ENCODE results near the gene APOA4. TPM values are rescaled to one million over a fixed set of nuclear protein-coding genes. Genes with fewer than 3 reads are reported as not detected.

APOA4 gene
- total RNA-seq, 4 donors from 2014 or later: not detected

- WGBS, 2 donors (ENCODE audit: low coverage in 1 of 2): 88 to 100% methylated on average over 1 to 3 of the region's 3 CpGs
- H3K27me3 ChIP-seq: no peaks in the 10 kb centered on the region
- intact Hi-C loops (cut with DNase I; ENCODE audit: low total_unique reads) (loop anchor here (1.0 kb wide), 1 partner anchor 30 kb away; no protein-coding TSS in a partner anchor), in situ Hi-C loops (cut with MboI; ENCODE audit: low pct_ligation_motif_present in 1 of 4, low pct_unique_long_range_greater_than_20kb in 1 of 4, low sequenced_read_pairs in 3 of 4) (no loop called here)
- no peaks in the 10 kb centered on the region for H3K4me1 ChIP-seq
- H3K9me3 ChIP-seq: no peaks in the 10 kb centered on the region
- no peak overlapping the region for H3K4me3 ChIP-seq
- no peak overlapping the region for H3K27ac ChIP-seq
- DNase-seq: no peak
- H3K36me3 ChIP-seq: peaks cover 0 to 50% (median 22%) of the 10 kb centered on the region in 4 donors
- TF ChIP-seq POLR2AphosphoS5 (IDR thresholded peaks at IDR 0.05): no peak
These were observed 39.8 kb upstream of the APOA4 start for GRCh38 chr11:116862951-116863350.

- no peaks in the 10 kb centered on the region for H3K9me3 ChIP-seq
- H3K27ac ChIP-seq: no peak overlapping the region
- TF ChIP-seq CTCF (IDR thresholded peaks at IDR 0.05): no peak
- no peak for TF ChIP-seq POLR2AphosphoS5 (IDR thresholded peaks at IDR 0.05)
- no peak for TF ChIP-seq EP300 (IDR thresholded peaks at IDR 0.05; ENCODE audit: low read depth)
- in situ Hi-C loops (cut with MboI; ENCODE audit: low pct_ligation_motif_present in 1 of 4, low pct_unique_long_range_greater_than_20kb in 1 of 4, low sequenced_read_pairs in 3 of 4): no loop called here
- no peaks in the 10 kb centered on the region for H3K4me1 ChIP-seq
- H3K27me3 ChIP-seq: no peaks in the 10 kb centered on the region
- no peak overlapping the region for H3K4me3 ChIP-seq
- intact Hi-C loops (cut with DNase I; ENCODE audit: low total_unique reads): loop anchor here (1.0 kb wide), 1 partner anchor 29 kb away; no protein-coding TSS in a partner anchor
- WGBS, 2 donors (ENCODE audit: low coverage in 1 of 2): 80 to 93% methylated on average over 1 to 3 of the region's 3 CpGs
- no peak for DNase-seq
- H3K36me3 ChIP-seq: peaks cover 0 to 45% (median 22%) of the 10 kb centered on the region in 4 donors
These were observed 39.1 kb upstream of the APOA4 start for GRCh38 chr11:116862185-116862584.

GRCh38 chr11:116861539-116861938, 38.4 kb upstream of the APOA4 start:
- intact Hi-C loops (cut with DNase I; ENCODE audit: low total_unique reads): no loop called here
- no peaks in the 10 kb centered on the region for H3K9me3 ChIP-seq
- H3K4me3 ChIP-seq: no peak overlapping the region
- in situ Hi-C loops (cut with MboI; ENCODE audit: low pct_ligation_motif_present in 1 of 4, low pct_unique_long_range_greater_than_20kb in 1 of 4, low sequenced_read_pairs in 3 of 4): no loop called here
- no peaks in the 10 kb centered on the region for H3K27me3 ChIP-seq
- H3K4me1 ChIP-seq: no peaks in the 10 kb centered on the region
- TF ChIP-seq POLR2A (IDR thresholded peaks at IDR 0.05): no peak
- no peak for TF ChIP-seq EP300 (IDR thresholded peaks at IDR 0.05; ENCODE audit: low read depth)
- no peak for TF ChIP-seq POLR2AphosphoS5 (IDR thresholded peaks at IDR 0.05)
- TF ChIP-seq CTCF (IDR thresholded peaks at IDR 0.05): no peak
- no peak for DNase-seq
- 96 to 100% methylated on average over 1 of the region's 1 CpG for WGBS, 2 donors (ENCODE audit: low coverage in 1 of 2)
- H3K36me3 ChIP-seq: peaks cover 0 to 45% (median 20%) of the 10 kb centered on the region in 4 donors
- no peak overlapping the region for H3K27ac ChIP-seq

- in situ Hi-C loops (cut with MboI; ENCODE audit: low pct_ligation_motif_present in 1 of 4, low pct_unique_long_range_greater_than_20kb in 1 of 4, low sequenced_read_pairs in 3 of 4) (no loop called here), intact Hi-C loops (cut with DNase I; ENCODE audit: low total_unique reads) (no loop called here)
- H3K36me3 ChIP-seq: peaks cover 0 to 45% (median 20%) of the 10 kb centered on the region in 4 donors
- no peak overlapping the region for H3K4me3 ChIP-seq
- 75 to 96% methylated on average over 4 to 6 of the region's 6 CpGs for WGBS, 2 donors (ENCODE audit: low coverage in 1 of 2)
- DNase-seq: no peak
- no peaks in the 10 kb centered on the region for H3K4me1 ChIP-seq
- TF ChIP-seq POLR2AphosphoS5 (IDR thresholded peaks at IDR 0.05) (no peak), POLR2A (IDR thresholded peaks at IDR 0.05) (no peak), CTCF (IDR thresholded peaks at IDR 0.05) (no peak)
- H3K27ac ChIP-seq: no peak overlapping the region
- H3K27me3 ChIP-seq: no peaks in the 10 kb centered on the region
- no peaks in the 10 kb centered on the region for H3K9me3 ChIP-seq
These were observed 37.2 kb upstream of the APOA4 start for GRCh38 chr11:116860303-116860702.

- Histone ChIP-seq H3K27me3 (no peaks in the 10 kb centered on the region), H3K36me3 (peaks cover 0 to 39% (median 18%) of the 10 kb centered on the region in 4 donors), H3K4me1 (peaks cover 0 to 6% (median 4%) of the 10 kb centered on the region in 4 donors), H3K4me3 (no peak overlapping the region), H3K9me3 (no peaks in the 10 kb centered on the region), H3K27ac (no peak overlapping the region)
- TF ChIP-seq POLR2AphosphoS5 (IDR thresholded peaks at IDR 0.05) (no peak), CTCF (IDR thresholded peaks at IDR 0.05) (no peak), POLR2A (IDR thresholded peaks at IDR 0.05) (no peak), EP300 (IDR thresholded peaks at IDR 0.05; ENCODE audit: low read depth) (no peak)
- no peak for DNase-seq
- intact Hi-C loops (cut with DNase I; ENCODE audit: low total_unique reads) (no loop called here), in situ Hi-C loops (cut with MboI; ENCODE audit: low pct_ligation_motif_present in 1 of 4, low pct_unique_long_range_greater_than_20kb in 1 of 4, low sequenced_read_pairs in 3 of 4) (no loop called here)
- WGBS, 2 donors (ENCODE audit: low coverage in 1 of 2): 95% methylated on average over 8 of the region's 8 CpGs; no CpG with 5 or more reads in 1 of the 2 donors
These were observed 36.1 kb upstream of the APOA4 start for GRCh38 chr11:116859175-116859574.
